Measurements from ENCODE around the gene LIFR. TPM values are rescaled to one million over a fixed set of nuclear protein-coding genes. Genes with fewer than 3 reads are reported as not detected.

Gene LIFR
- polyA plus RNA-seq, 1 of the 3 experiments (the other 2 are of a cell fraction) = 3.8 TPM

- ChIA-PET CTCF (interaction anchor here (0.7 to 1.4 kb wide), 3 partner anchors 9 to 982 kb away, joined by 3 to 4 read pairs (median 3); no protein-coding TSS in a partner anchor), POLR2A (no interaction called here)
- Histone ChIP-seq H3K4me1 (ENCODE audit: control insufficient read depth in 1 of 2, insufficient read depth in 2 of 2, low read depth in 1 of 2, low read length in 1 of 2) (no peaks in the 10 kb centered on the region), H3K79me2 (ENCODE audit: insufficient read depth) (no peaks in the 10 kb centered on the region), H3F3A (replicated peaks; ENCODE audit: insufficient read depth) (no peaks in the 10 kb centered on the region), H3K36me3 (replicated peaks in 1 of 2; ENCODE audit: control insufficient read depth in 1 of 2, insufficient read depth in 2 of 2, low read length in 1 of 2) (peaks cover 22 to 52% of the 10 kb centered on the region in 2 experiments), H4K20me1 (ENCODE audit: insufficient read depth) (no peaks in the 10 kb centered on the region), H3K4me3 (ENCODE audit: low read depth in 2 of 2, low read length in 1 of 2) (no peak overlapping the region), H3K9me2 (no peaks in the 10 kb centered on the region), H3K9ac (no peak overlapping the region), H3K27me3 (ENCODE audit: insufficient read depth) (no peaks in the 10 kb centered on the region), H3K9me3 (no peaks in the 10 kb centered on the region), H3K27ac (ENCODE audit: low read depth in 2 of 2, low read length in 1 of 2) (no peak overlapping the region), H2AFZ (ENCODE audit: low read depth) (no peak overlapping the region), H3K4me2 (no peak overlapping the region)
- TF ChIP-seq ZBTB33 (IDR thresholded peaks at IDR 0.05; ENCODE audit: borderline replicate concordance, low read depth) = no peak
- 82% methylated on average over 3 of the region's 3 CpGs for WGBS (ENCODE audit: low lambda C conversion rate)
- DNase-seq = no peak
Measured at GRCh38 chr5:38524022-38524421, 32.4 kb downstream of the LIFR start.

- no peaks in the 10 kb centered on the region for H3K9me3 ChIP-seq
Measured at GRCh38 chr5:38519476-38519875, 37.0 kb downstream of the LIFR start.

More at GRCh38 chr5:38519476-38519875, 37.0 kb downstream of the LIFR start:
- Histone ChIP-seq H4K20me1 (ENCODE audit: insufficient read depth) (no peaks in the 10 kb centered on the region), H3F3A (replicated peaks; ENCODE audit: insufficient read depth) (no peaks in the 10 kb centered on the region), H3K9ac (no peak overlapping the region), H2AFZ (ENCODE audit: low read depth) (no peak overlapping the region), H3K4me2 (no peak overlapping the region), H3K36me3 (replicated peaks in 1 of 2; ENCODE audit: control insufficient read depth in 1 of 2, insufficient read depth in 2 of 2, low read length in 1 of 2) (peaks cover 24 to 27% of the 10 kb centered on the region in 2 experiments), H3K9me2 (no peaks in the 10 kb centered on the region), H3K27ac (ENCODE audit: low read depth in 2 of 2, low read length in 1 of 2) (no peak overlapping the region), H3K27me3 (ENCODE audit: insufficient read depth) (no peaks in the 10 kb centered on the region), H3K4me1 (ENCODE audit: control insufficient read depth in 1 of 2, insufficient read depth in 2 of 2, low read depth in 1 of 2, low read length in 1 of 2) (no peaks in the 10 kb centered on the region), H3K79me2 (ENCODE audit: insufficient read depth) (no peaks in the 10 kb centered on the region), H3K4me3 (ENCODE audit: low read depth in 2 of 2, low read length in 1 of 2) (no peak overlapping the region)
- ChIA-PET POLR2A (no interaction called here), CTCF (interaction anchor here (1.1 to 1.6 kb wide), 2 partner anchors 78 to 290 kb away, joined by 4 to 7 read pairs; no protein-coding TSS in a partner anchor)
- DNase-seq = no peak
- TF ChIP-seq CTCF (IDR thresholded peaks at IDR 0.05) (no peak), POLR2AphosphoS5 (IDR thresholded peaks at IDR 0.05; ENCODE audit: low read depth, low read length) (no peak), EZH2phosphoT487 (IDR thresholded peaks at IDR 0.05; ENCODE audit: borderline replicate concordance, low read depth) (no peak), SIN3A (IDR thresholded peaks at IDR 0.05; ENCODE audit: borderline replicate concordance, low read depth, low read length) (no peak), USF2 (IDR thresholded peaks at IDR 0.05; ENCODE audit: borderline replicate concordance, low read depth, low read length) (no peak), RCOR1 (IDR thresholded peaks at IDR 0.05; ENCODE audit: low read length) (no peak), IRF3 (IDR thresholded peaks at IDR 0.05; ENCODE audit: low read depth, low read length) (no peak), FOXJ3 (CRISPR knock-in tag; IDR thresholded peaks at IDR 0.05) (no peak)
- WGBS (ENCODE audit: low lambda C conversion rate) = 99% methylated on average over 3 of the region's 3 CpGs

All from SK-N-SH (cell line).